Measurements from ENCODE around the gene ISM1.

DNA sequence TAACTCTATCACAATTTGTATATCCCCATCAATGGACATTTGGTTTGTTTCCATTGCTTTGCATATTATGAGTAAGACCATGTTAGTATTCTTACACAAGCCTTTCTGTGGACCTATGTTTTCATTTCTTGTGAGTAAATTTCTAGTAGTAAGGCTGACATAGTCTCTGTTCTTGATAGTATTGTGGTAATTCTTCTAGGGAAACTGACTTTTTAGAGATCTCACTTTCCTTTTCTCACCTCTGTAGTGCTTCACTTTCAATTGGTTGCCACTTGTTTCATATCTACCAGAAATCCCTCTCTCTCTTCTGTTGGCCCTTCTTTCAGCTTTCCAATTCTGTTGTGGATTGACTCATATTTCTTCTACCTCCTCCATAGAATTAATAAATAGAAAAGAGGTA, 8.5 kb downstream of the ISM1 start:
- TF ChIP-seq POLR2A (IDR thresholded peaks at IDR 0.05) (no peak), CTCF (IDR thresholded peaks at IDR 0.05) (no peak)

All from upper lobe of left lung (tissue), 4 donors.